ENCODE measurements around the gene TACO1. TPM values are rescaled to one million over a fixed set of nuclear protein-coding genes. Genes with fewer than 3 reads are reported as not detected.

TACO1 gene
- total RNA-seq, 1 experiment from 2014 or later: 27.1 TPM

GRCh38 chr17:63601439-63602371 is 1.0 kb downstream of the TACO1 start:
- Histone ChIP-seq H3K27me3 (ENCODE audit: insufficient read depth, low read depth) (no peaks in the 10 kb centered on the region), H3K4me3 (peak overlapping the region; percentile 89), H3K4me1 (replicated peaks; ENCODE audit: insufficient read depth) (peaks cover 11% of the 10 kb centered on the region; the same call in 1 of the 2 replicates), H3K27ac (no peak overlapping the region), H3K36me3 (ENCODE audit: low read depth) (peaks cover 7% of the 10 kb centered on the region; the same call in 1 of the 2 replicates), H3K9me3 (ENCODE audit: insufficient read depth, low read depth) (no peaks in the 10 kb centered on the region), H3F3A (ENCODE audit: insufficient read depth, low read depth) (no peaks in the 10 kb centered on the region), H4K20me1 (ENCODE audit: insufficient read depth) (no peaks in the 10 kb centered on the region; the same call in 1 of the 2 replicates), H3K9me2 (ENCODE audit: insufficient read depth) (no peaks in the 10 kb centered on the region), H2AFZ (peak overlapping the region; percentile 95), H3K4me2 (peak overlapping the region; percentile 83), H3K79me2 (ENCODE audit: low read depth) (peaks cover 14% of the 10 kb centered on the region; the same call in 1 of the 2 replicates)
- TSS peak; percentile 40 for BruUV-seq (replicated peaks)
- TF ChIP-seq CTCF (conservative IDR thresholded peaks at IDR 0.05): no peak
- no peak for TF ChIP-seq EZH2 (IDR thresholded peaks at IDR 0.05; ENCODE audit: low read depth)
- no peak for DNase-seq
- ChIA-PET CTCF (interaction anchor here (0.6 kb wide), 1 partner anchor 177 kb away, joined by 3 read pairs; no protein-coding TSS in a partner anchor), POLR2A (ENCODE audit: unreplicated experiment) (interaction anchor here (0.7 kb wide), 1 partner anchor 1059 kb away, joined by 4 read pairs; no protein-coding TSS in a partner anchor)
- intact Hi-C loops (cut with micrococcal nuclease; ENCODE audit: unreplicated experiment): no loop called here

GRCh38 chr17:63609816-63610573 is 9.3 kb downstream of the TACO1 start:
- Histone ChIP-seq H3K9me2 (ENCODE audit: insufficient read depth) (no peaks in the 10 kb centered on the region), H4K20me1 (ENCODE audit: insufficient read depth) (no peaks in the 10 kb centered on the region; the same call in 1 of the 2 replicates), H3K4me3 (no peak overlapping the region), H3K27me3 (ENCODE audit: insufficient read depth, low read depth) (no peaks in the 10 kb centered on the region), H3K79me2 (ENCODE audit: low read depth) (no peaks in the 10 kb centered on the region), H3K4me1 (replicated peaks; ENCODE audit: insufficient read depth) (no peaks in the 10 kb centered on the region), H3K4me2 (no peak overlapping the region), H3F3A (ENCODE audit: insufficient read depth, low read depth) (no peaks in the 10 kb centered on the region; the same call in 1 of the 2 replicates), H3K9me3 (ENCODE audit: insufficient read depth, low read depth) (no peaks in the 10 kb centered on the region), H3K27ac (no peak overlapping the region), H3K36me3 (ENCODE audit: low read depth) (0 out of 2 replicates have a peak, but pooled peaks cover 12% of the 10 kb centered on the region), H2AFZ (no peak overlapping the region)
- DNase-seq: no peak
- intact Hi-C loops (cut with micrococcal nuclease; ENCODE audit: unreplicated experiment): loop anchor here (10.0 kb wide), 2 partner anchors 935 to 1055 kb away; no protein-coding TSS in a partner anchor
- ChIA-PET CTCF (interaction anchor here (2.2 kb wide), 1 partner anchor 12 kb away, joined by 11 read pairs; the partner anchor contains the start of gene MAP3K3), POLR2A (ENCODE audit: unreplicated experiment) (no interaction called here)
- no peak for TF ChIP-seq EZH2 (IDR thresholded peaks at IDR 0.05; ENCODE audit: low read depth)
- TF ChIP-seq CTCF (conservative IDR thresholded peaks at IDR 0.05): no peak
- BruUV-seq (replicated peaks): no TSS peak

- DNase-seq: no peak
- TF ChIP-seq CTCF (conservative IDR thresholded peaks at IDR 0.05) (no peak), EZH2 (IDR thresholded peaks at IDR 0.05; ENCODE audit: low read depth) (no peak)
- CTCF ChIA-PET: interaction anchor here (2.2 kb wide), 1 partner anchor 11 kb away, joined by 11 read pairs; the partner anchor contains the start of gene MAP3K3
- BruUV-seq (replicated peaks): no TSS peak
- intact Hi-C loops (cut with micrococcal nuclease; ENCODE audit: unreplicated experiment): loop anchor here (10.0 kb wide), 2 partner anchors 936 to 1056 kb away; no protein-coding TSS in a partner anchor
- H3K4me3 ChIP-seq: no peak overlapping the region
- H3K79me2 ChIP-seq (ENCODE audit: low read depth): no peaks in the 10 kb centered on the region
- 0 out of 2 replicates have a peak, but pooled peaks cover 7% of the 10 kb centered on the region for H3K36me3 ChIP-seq (ENCODE audit: low read depth)
- no peaks in the 10 kb centered on the region for H3K9me2 ChIP-seq (ENCODE audit: insufficient read depth)
- H3K9me3 ChIP-seq (ENCODE audit: insufficient read depth, low read depth): no peaks in the 10 kb centered on the region
- POLR2A ChIA-PET (ENCODE audit: unreplicated experiment): no interaction called here
- H3K27ac ChIP-seq: no peak overlapping the region
- H4K20me1 ChIP-seq (ENCODE audit: insufficient read depth): no peaks in the 10 kb centered on the region
- no peaks in the 10 kb centered on the region; the same call in 1 of the 2 replicates for H3F3A ChIP-seq (ENCODE audit: insufficient read depth, low read depth)
- no peak overlapping the region for H3K4me2 ChIP-seq
- no peaks in the 10 kb centered on the region for H3K4me1 ChIP-seq (replicated peaks; ENCODE audit: insufficient read depth)
- no peaks in the 10 kb centered on the region for H3K27me3 ChIP-seq (ENCODE audit: insufficient read depth, low read depth)
- no peak overlapping the region for H2AFZ ChIP-seq
These were observed 10.2 kb downstream of the TACO1 start for GRCh38 chr17:63610854-63611253.
